ENCODE measurements around the gene RGSL1.
A peak's percentile ranks its signal among the peaks of the same experiment; 100 is the strongest.

RGSL1 gene

DNA sequence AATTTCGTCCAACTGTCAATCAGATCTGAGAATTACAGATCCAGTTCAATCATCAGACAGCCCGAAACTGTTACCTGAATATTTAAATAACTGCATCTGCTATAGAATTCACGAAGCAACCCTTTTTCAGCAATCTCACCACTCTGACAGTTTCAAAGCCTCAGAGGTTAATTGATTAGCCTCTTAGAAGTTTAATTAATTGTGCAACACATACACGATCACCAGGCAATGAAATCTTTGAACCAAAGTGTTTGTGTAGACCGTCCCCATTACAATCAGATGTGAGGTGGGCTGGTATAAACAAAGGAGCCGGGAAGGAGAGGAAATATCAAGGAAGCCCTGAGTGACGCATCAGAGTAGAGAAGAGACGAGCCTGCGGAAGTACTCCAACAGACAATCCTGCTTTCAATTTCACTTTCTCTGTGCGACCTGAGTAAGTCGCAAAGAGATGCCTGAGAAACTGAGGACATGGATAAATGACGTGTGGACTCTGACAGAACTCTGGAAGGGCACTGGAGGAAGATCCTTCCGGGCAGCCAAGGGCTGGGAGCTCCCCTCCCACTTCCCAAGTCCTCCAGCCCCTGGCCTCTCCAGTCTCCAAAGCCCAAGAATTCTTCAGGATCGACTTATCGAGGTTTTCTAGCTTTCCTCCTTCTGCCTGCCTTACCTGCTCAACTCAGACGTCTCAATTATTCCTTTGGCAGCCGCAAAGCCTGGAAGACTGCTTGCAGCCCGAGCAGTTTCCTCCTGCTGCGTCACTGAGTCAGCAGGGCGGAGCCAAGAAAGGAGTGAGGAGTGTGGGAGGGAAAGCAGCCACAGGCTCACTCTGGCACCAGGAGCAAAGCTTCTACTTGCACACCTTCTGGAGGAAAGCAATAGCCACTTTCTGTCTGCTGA, 138.8 kb downstream of the RGSL1 start, which contains the start of gene RNASEL:
RNASEL (minus strand) TSS at position 757 of the 897 bp plus-strand sequence. CDS start 2,450 bp downstream, outside the sequence.
- peak; percentile 41 for DNase-seq (ENCODE audit: low spot score)

DNA sequence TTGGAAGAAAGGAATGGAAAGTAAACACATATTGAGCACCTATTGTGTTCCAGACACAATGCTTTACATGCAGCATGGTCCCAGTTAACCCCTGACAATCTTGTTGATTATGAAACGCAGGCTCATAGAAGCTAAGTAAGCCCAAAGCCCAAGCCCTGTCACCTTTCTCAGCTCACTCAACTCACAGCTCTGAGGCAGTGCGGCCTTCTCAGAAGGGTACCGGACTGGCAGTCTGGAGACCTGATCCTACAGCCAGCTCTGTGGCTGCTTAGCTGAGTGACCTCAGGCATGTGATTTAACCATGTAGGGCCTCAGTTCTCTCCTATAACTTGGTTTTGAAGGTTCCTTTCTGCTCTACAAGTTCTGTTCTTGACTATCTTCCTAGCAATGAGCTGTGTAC, 139.6 kb downstream of the RGSL1 start:
- DNase-seq (ENCODE audit: low spot score): no peak

DNA sequence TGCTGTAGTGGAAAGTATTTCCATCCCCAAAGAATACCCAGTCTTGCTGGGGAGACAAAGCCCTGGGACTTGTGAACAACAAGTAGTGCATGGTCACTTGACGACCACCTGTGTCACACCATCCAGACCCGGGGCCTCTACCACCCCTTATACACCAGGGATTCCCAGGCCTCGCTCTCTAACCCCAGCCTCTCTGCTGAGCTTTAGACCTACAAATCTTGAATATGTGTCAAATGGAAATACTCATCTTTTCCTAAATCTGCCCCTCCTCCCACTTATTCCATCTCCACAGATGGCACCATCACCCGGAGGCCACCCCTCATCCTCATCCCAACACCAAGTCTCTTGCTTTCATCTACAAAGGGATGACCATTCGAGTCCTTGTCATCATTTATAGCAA, 140.0 kb downstream of the RGSL1 start:
- no peak for DNase-seq (ENCODE audit: low spot score)

DNA sequence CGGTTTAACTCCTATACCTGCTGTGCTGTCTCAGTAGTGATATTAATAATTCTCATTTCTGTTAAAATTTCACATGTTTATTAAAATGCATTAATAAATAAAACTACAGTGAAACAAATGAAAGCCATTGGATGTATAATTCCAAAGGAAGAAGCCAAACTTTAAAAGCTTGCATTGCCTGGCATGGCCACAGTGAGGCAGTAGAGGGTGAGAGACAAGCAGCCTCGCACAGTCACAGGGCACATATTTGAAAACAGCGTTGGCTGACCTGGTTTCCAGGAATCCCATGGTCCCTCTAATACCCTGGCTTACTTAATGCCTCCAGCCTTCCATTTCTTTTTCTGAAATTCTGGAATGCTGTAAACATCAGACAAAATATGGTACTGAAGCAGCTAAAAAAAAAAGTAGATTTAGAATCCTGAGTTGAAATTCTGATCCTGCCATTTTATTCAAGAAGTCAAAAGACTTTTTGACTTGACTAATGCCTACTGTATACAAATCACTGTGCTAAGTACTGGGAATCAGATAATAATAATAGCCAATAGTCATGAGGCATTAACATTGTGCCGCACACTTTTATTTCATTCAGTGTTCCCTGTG, 145.8 kb downstream of the RGSL1 start:
- peak; percentile 50 for DNase-seq (ENCODE audit: low spot score)

DNA sequence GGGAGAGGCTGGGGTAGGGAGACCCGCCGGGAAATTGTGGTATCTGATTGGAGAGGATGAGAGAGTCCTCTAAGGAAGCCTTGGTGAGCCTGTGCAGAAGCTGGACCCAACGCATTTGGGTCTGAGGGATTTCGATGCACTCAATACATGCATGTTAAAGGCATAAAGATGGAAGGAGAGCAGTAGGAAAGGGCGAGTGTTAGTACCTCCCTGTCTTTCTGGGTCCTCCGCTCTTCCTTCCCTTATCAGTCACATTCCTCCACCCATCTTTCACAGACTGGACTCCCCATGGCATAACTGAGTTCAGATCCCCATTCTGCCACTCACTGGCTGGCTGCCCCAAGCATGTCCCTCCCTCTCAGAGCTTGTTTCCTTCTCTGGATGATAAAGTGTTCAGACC, 147.0 kb downstream of the RGSL1 start:
- DNase-seq (ENCODE audit: low spot score): no peak

DNA sequence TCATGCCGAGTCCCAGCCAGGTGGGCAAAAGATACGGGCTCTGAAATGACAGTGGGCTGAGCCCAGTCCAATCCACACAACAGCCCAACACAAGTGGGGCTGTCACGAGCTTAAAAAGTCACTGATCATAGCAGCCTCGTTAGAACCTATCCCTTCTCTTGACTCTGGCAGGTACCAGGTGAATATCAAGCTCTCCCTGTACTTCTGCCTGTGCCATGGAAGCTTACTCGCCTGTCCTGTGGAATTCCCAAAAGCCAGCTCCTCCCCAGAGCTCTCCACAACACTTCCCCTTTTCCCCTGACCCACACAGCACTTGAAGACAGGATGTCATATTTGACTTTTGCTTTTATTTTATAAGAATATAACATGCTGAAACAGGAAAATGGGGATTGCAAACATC, 148.3 kb downstream of the RGSL1 start:
- no peak for DNase-seq (ENCODE audit: low spot score)

DNA sequence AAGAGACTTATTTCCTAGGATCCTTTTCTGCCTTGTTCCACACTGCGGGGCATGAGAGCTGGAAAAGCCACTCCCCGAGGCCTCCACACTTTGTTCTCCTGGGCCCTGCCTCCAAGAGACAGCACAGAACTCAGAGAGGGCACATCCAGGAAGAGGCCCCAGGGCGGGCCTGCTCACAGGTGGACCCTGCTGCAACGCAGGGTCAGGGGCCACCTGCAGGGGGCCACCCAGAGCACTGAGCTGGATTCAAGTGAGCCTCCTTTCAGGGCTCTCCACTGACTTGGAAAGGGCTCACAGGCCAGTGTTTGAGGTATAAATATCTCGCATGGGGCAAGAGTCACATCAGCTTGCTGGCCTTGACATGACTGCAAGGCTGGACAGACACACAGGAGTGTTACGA, 149.4 kb downstream of the RGSL1 start:
- DNase-seq (ENCODE audit: low spot score): no peak

DNA sequence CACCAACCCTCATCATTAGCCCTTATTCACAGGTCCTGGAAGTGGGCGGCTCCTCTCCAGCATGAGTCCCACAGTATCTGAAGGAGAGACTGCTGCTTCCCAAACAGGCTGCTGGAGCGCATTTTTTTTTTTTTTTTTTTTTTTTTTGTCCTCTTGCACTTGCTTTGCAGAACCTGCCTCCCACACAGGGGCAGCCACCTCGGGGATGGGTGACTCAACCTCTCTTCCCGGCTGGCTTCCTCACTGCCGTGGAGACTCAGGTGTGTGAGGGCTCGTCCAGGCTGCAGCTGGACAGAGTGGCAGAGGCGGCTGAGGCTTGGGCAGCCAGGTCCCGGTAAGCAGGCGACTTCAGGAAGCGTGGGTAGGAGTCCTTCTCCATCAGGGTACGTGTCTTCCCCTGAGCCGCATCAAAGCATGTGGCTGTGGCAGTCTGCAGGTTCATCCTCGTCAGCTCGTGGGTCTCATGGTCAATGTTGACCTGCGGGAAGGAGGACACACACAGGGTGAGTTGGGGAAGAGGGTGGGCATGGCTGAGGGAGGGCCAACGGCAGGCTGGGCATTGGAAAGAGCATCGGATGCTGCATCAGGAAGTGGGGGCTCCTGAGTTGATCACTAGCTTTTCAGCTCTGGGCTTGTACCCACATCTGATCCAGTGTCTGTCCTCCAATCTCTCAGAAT, 150.2 kb downstream of the RGSL1 start:
- no peak for DNase-seq (ENCODE audit: low spot score)

DNA sequence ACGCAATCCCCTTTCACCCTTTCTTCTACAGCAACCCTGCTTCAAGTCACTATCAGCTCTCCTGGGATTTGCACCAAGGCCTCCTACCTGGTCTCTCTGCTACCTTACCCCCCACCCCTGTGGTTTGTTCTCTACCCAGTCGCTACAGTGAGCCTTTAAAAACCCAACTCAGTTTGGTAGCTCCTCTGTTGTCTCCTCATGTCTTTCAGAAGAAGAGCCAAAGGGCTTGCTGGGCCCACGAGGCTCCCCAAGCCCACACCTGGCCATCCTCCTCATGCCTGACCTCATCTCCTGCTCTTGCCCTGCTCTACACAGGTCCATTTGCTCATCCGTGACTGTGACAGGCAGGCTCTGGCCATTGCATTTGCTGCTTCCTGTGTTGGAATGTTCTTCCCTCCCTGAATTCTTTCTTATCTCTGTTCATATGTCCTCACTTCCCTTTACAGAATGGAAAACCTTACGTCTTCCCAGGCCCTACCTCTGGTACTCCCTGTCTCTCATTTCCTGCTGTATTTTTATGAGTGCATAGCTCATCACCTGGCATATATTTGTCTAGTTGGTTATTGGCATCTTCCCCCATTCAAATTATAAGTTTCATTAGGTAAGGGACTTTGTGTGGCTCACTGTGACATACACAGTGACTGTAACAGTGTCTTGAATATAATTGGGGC, 150.9 kb downstream of the RGSL1 start:
- no peak for DNase-seq (ENCODE audit: low spot score)

DNA sequence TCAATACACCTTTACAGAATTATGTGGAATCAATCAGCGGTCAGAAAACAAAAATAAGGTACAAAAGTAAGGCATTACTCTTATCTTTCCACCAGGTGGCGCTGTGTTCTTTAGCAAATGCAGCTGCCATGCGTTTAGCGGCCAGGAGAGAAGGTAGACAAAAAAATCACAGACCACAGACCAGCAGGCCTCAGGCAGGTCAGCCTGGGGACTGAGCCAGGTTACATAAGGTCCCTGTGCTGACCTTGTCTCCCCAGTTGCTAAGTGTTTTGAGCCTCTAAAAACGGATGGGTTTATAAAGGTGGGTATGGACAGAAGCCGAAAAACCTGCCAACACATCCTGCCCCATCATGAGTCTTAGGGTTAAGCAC, 151.5 kb downstream of the RGSL1 start:
- peak; percentile 77 for DNase-seq (ENCODE audit: low spot score)

DNA sequence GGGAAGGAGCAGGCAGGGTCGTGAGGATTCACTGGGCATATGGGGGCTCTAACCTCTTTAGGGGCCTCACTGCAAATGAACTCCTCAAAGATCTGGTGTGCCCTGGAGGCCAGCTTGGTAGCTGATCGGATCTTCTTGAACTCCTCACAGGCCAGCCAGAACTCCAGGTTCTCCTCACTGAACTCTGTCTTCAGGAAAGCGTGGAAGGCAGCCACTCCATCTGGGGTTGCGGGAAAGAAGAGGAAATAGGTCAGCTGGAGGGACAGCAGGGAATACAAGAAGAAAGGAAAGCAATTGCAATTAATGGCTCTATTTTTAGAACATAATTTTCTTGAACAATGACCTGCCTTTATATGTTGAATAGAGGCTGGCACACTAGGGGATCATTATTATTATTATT, 152.0 kb downstream of the RGSL1 start:
- no peak for DNase-seq (ENCODE audit: low spot score)

DNA sequence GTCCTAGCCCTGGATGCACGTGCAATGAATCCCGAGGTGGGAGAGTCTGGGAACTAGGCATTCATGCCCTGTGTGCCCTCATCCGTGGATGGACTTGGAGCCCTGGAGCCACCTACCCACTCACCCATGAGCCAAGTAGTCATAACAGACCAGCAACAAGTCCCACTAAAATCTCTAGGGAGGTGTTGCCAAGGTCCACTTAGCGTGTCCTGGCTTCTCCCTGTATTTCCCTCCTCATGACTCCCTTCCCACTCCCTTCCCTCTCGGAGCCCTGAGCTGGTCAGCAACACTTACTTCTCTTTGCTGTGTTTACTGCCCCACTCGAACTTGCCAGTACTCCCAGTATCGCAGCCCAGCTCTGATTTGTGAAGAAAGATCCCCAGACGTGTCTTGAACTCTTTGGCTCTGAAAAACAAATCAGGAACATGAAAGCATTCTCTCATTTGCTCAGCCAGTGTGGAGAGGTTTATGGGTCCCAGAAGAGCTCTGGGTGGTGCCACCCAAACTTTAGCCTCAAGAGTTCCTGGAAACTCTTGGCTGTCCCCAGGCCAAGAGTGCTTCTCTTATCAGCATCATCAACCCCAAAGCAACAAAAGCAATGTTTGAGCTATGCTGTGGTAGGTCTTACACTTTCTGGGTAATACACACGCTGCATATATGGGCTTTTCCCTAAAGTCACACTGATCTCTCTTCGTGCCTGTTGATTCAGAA, 153.1 kb downstream of the RGSL1 start:
- no peak for DNase-seq (ENCODE audit: low spot score)

DNA sequence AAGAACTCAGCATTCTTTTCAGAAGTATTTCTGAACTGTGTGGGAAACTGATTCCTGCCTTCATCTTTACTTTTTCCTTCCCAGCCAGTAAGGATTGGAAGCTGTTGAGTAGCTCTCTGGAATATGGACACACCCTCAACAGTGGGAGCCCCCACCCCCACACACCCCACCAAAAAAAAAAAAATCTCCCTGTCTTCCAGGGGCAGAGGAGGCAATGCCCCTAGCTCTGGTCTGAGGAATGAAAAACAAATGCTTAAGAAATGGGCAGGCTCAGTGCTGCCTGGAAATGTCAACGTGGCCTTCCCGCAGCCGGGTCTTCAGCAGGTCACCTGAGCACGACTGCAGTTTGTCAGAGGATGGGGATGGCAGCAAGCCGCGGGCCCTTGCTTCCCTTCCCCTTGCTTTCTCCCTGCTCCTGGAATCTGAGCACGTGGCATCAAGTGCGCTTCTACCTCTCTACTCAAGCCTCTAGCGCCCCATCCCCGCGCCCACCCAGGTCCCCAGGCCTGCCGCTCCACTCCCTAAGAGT, 153.8 kb downstream of the RGSL1 start:
- DNase-seq (ENCODE audit: low spot score): peak; percentile 48

DNA sequence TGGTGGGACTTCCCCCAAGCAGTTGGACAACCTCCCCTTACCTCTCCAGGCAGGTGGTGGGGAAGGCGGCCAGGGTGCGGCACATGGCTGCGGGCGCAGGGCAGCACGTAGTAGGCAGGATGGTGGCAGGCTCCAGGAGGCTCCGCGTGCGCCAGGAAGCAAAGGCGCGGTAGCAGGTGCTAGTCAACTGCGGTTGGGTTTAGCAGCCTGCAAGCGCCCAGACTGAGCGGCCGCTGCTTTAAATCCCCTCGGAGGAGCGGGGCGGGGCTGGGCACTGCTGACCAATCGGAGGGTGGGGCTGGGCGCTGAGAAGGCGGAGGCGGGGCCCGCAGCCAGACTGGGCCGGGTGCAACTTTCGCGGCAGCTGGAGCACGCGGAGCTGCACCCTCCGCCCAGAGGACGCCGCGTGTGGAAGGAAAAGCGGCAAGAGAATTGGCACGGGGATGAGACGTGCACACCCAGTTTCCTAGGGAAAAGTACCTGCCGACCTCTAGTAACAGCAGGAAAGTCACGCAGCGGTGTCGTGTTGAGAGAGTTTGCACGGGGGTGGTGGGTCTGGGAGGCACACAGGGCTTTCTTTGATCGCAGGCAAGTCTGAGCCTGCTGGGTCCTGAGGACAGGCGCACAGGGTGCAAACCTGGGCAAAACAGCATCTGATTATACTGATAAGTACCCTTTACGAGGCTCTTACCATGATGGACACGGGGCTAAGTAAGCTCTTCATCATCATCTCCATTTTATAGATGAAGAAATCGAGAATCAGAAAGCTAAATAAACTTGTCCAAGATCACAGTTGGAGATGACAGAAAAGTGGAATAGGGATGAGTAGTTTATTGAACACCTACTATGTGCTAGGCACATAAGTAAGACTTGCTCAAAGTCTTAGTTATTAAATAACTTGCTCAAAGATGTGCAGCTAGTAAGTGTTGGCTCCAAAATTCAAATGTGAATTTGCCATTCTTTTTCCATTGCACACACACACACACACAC, 154.5 kb downstream of the RGSL1 start, which contains the start of gene RGS16:
RGS16 (minus strand) TSS at position 215 of the 990 bp plus-strand sequence; CDS start at position 85, 130 bp downstream.
- peak; percentile 86 for DNase-seq (ENCODE audit: low spot score)

DNA sequence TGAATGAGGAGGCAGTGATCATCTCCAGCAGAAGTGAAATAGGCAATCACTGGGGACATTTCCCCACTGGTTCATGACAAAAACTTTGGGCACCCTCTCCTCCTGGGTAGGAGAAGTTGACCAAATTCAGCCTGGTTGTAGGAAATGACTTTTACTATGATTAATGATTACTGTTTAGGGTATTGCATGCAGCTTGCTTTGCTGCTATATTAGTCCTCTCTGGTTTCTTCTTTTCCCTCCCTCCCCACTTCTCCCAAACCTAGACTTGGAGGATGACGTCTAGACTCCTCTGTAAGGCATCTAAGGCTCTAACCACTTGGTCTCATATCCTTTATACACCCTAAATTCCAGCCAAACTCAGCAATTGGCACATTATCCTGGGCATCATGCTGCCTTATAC, 157.6 kb downstream of the RGSL1 start:
- no peak for DNase-seq (ENCODE audit: low spot score)

DNA sequence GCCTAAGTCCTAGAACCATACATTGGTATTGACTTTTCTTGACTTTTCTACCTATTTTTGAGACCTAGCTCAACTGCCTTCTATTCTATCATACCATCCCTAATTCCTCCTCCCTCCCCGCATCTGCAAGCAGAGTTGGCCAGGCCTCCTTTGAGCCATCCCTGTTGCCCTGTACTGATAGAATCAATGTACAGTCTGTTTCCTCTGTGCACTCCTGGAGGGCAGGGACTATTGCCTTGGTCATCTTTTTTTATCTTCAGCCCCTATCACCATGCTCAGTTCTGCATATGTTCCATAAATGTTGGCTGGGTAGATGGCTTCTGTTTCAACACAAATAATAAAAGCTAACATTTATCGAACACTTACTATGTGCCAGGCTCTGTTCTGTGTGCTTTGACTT, 158.3 kb downstream of the RGSL1 start:
- no peak for DNase-seq (ENCODE audit: low spot score)

DNA sequence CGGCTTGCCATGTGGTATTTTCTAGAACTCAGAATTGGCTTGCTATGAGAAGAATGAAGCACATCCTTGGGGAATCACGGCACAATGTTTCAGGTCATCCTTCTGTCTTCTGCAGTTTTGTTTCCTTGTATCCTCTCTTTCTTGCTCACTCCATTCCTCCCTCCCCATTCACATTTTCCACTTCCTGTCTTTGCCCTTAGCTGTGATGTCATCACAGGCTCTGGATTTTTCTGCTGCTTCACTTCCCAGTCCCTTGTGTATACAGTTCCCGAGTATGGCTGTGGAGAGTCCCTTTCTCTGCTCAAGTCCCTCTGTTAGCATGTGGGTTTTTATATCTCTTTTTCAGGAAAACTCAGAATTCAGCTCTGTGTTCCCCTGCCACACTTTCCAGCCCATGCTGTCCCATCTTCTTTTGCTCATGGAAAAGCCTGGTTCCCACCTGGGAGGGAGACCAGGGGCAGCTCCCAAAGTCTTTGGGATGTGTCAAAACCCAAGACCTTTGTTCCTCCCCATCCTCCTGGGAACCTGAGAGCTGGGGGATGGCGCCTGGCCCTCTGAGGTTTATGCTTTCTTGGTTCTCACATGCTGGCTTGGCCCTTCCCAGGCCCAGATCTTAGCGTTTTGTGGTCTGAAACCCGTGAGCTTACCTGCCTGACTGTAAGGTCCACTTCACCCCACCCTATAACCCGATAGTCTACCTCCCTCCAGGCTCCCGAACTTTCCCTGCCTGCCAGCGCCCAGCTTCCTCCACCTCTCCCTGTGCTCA, 159.1 kb downstream of the RGSL1 start:
- no peak for DNase-seq (ENCODE audit: low spot score)

Data from SW480 (cell line).